GM18951 (cell line): ENCODE results near the gene CDHR3.

Experiments
- POLR2A ChIP-seq: IDR thresholded peaks from 4 replicates; pipeline ENCODE4 v1.6.1; 2011; ENCODE audit warnings: mild to moderate bottlenecking; ENCODE audit not compliant: insufficient read length, insufficient read depth; ENCODE audit errors: extremely low read depth
- in situ Hi-C: fragments of 300-500 bp; cut with MboI; formaldehyde crosslinking; loops from one replicate; pipeline ENCODE4 v1.12.0; 2022; ENCODE audit warnings: low sequenced_read_pairs, mixed read lengths, inconsistent platforms; ENCODE audit not compliant: unreplicated experiment

Gene CDHR3

DNA sequence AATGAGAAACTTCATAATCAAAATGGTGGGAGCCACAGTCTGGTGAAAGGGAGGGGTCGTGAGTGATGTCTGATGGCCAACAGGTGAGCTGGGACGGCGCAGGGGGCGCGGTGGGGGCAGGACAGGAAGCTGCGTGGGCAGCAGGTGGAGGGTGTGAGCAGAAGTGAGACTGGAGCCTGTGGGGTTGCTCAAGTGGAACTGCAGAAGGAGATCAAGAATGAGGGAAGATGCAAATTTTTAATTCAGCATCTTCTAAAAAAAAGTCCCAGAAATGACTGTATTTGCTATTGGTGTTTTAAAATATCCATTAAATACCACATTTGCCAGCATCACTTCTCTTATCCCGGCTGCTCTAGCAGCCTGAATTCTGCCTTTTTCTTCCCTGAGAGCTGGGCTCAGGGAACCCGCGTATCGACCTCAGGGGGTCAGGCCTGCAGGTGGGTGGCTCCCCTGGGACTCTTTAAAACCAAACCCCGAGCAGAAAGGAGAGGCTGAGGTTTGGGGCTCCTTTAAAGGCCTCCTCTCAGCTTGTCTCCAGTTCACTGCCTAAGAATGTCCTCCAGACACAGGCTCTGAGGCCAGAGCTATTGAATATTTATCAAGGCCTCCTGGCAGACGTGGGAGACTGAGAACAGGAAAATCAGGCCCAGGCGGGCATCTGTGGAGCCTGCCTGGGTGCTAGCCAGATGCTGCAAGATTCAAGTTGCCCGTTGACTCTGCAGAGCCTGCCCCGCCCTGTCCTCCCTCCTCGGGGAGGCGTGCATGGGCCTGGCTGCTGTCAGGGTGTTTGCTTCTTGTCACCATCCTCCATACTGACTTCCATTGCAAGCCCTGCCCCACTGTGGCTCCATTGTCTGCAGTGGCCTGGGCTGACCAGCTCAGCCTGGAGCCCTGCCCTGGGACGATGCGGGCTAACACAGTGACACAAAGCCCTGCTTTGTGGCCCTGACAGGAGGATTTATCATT lies 95.2 kb downstream of the CDHR3 start:
- in situ Hi-C loops, result loop anchor here (5.0 kb wide), 1 partner anchor 94 kb away; no protein-coding TSS in a partner anchor
- peak; percentile 53 for TF ChIP-seq POLR2A

DNA sequence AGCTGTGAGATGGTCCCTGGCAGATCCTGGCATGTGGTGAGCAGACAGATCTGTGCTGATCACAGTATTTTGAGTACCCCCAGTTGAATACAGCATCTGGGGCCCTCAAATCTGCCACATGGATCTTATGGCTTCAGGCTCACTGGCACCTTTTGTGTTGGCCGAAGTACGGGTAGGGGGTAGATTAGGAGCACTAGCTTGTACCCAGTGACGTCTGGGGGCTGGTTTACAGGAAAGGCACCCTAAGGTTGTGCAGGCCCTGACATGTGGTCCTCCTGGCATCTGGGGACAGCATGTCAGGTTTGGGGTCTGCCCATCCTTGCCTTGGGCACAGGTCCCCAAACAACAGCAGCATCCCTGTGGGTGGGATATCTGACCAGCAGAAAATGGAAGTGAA lies 95.9 kb downstream of the CDHR3 start:
- in situ Hi-C loops, result loop anchor here (5.0 kb wide), 1 partner anchor 93 kb away; no protein-coding TSS in a partner anchor
- TF ChIP-seq POLR2A, result no peak

DNA sequence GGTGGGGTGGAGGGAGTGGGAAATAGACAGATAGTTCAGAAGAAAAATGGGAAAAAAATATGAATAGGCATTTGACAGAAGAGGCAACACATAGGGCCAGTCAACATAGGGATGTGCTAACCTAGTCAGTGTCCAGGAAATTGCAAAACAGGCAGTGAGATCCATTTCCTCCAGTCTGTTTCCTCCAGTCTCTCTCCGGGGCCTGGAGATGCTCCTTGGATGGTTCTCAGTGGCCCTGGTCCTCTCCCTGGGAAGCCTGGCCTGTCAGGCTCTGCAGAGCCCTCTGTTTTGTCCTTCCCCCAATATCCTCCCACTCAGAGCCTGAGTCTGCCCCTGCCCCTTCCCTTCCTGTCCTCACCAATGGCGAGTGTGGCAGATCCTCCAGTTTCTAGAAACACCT lies 96.5 kb downstream of the CDHR3 start:
- in situ Hi-C loops, result loop anchor here (5.0 kb wide), 1 partner anchor 93 kb away; no protein-coding TSS in a partner anchor
- TF ChIP-seq POLR2A, result no peak

DNA sequence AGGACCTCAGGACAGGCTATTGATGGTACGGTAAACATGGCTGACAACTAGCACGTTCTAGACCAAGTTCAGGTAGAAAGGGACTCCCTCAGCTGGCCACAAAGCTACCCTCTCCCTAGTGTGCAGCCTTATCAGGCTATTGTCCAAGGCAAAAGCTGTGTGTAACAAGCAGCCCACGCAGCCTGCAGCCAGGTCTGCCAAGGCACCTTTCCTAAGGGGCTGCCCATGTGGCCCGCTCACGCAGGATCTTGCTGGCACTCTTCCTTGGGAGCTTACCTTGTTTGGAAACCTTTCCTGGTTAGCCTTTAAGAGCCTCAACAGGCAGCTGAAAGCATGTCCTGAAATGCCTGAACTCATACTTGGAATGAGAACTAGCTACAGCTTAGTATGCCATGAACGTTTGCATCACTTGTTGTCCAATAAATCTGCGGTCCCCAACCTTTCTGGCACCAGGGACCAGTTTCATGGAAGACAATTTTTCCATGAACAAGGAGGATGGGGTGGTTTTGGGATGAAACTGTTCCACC lies 97.4 kb downstream of the CDHR3 start:
- in situ Hi-C loops, result no loop called here
- no peak for TF ChIP-seq POLR2A

DNA sequence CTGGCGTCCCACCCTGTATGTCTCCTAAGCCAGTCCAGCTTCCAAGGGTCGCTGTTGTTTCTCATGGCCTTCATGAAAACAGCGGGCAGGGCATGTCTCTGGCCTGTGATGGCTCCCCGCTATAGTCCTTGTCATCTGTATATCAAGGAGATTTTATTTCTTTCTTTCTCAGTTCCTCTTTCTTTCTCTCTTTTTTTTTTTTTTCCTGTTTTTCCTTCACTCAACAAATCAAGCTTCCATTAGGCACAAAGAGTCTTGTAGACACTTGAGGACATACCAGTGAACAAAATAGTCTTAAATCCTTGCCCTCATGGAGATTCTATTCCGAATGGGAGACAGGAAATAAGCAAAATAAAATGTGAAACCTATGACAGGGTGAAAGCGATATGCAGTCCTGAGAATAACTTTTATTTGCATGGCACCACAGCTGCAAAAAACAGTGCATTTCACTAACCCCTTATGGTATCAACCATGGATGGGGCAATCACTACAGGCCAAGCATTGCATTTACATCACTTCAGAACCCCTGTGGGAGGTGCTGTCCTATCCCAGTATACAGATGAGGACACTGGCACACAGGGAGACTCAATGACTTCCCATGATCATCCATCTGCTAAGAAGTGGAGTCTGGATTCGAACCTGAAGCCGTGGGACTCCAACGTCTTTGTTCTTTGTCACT lies 98.4 kb downstream of the CDHR3 start:
- in situ Hi-C loops, result no loop called here
- no peak for TF ChIP-seq POLR2A

DNA sequence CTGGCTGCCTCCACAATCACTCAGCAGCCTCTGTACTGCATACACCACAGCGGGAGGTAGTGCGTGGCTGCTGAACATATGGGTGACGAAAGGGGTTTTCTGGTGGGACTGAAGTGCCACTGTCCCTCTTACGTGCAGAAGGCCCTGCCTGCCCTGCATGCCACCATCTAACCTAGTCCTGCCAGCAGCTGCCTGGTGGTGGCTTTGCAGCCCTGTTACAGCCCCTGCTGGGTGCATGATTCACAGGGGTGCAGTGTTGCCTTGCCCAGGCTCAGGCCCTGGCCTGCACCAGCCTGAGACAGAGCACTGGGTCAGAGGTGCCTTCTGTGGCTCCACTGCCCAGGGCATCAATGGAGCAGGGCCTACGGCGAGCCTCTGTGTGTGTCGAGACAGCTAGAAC lies 98.9 kb downstream of the CDHR3 start:
- in situ Hi-C loops, result no loop called here
- TF ChIP-seq POLR2A, result no peak

DNA sequence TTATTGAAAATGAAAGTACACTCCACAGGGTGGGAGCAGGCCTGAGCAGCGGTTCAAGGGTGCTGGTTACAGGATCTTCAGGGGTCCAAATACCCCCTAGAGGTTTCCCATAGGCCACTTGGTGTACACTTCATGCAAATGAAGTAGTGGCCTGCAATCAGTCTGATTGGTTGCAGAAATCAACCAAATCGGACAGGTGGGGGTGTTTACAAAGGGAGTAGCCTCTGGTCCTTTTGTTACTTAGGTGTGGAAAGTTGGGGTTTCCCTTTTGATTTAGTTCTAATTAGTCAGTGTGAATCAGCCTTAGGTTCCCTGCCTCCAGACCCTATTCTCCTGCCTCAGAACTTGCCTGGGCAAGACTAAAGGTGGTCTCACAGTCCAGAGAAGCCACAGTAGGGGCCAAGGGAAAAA lies 99.5 kb downstream of the CDHR3 start:
- in situ Hi-C loops, result no loop called here
- TF ChIP-seq POLR2A, result no peak

DNA sequence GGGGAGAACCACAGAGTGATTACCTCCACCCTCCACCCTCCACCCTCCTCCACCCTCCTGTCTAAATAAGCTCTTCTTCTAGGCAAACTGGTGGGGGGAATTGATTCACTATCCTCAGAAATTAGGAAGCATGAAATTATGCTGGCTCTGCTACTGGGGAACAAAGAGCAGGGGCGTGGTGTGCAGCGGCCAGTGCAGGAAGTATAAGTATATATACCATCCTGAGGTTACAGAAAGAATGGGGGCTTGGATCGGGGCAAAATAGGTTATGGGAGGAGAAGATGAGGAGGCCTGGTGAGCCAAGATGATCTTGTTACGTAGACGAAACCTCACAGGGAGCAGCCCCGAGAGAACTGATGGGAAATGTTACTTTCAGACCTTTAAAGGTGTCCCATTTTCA lies 100.0 kb downstream of the CDHR3 start:
- in situ Hi-C loops, result no loop called here
- TF ChIP-seq POLR2A, result no peak

DNA sequence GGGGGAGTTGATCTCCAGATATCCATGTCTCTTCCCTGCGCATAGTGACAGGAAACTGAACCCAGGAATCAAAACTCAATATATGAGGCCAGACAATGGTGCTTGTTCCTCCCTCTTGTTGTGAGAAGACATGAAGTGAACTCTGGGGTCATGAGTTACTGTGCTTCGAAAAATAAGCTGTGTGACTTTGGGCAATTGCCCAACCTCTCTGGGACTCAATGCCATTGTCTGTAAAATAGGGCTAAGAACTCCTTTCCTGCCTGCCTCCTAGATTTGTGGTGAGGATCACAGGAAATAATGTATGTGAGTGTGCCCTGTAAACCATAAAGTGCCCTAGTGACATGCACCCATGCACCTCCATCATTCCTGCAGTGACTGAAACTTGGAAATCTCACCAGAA lies 100.6 kb downstream of the CDHR3 start:
- in situ Hi-C loops, result no loop called here
- TF ChIP-seq POLR2A, result no peak

DNA sequence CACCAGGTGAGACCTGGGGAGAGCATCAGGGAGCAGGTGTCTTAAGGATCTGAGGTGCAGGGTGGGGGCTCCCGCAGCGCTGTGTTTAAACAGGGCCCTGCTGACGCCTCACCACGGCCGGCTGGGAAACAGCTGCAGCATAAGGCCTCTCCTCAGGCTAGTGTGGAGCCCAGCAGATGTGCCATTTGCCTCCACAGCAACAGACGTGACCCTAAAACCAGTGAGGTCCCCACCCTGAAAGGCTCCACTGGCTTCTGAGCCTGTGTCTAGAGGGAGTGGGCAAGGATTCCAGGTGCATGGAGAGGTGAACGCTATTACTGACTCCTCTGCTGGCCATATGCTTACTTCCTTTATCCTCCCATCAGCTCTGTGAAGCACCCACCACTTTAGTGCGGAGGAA lies 101.3 kb downstream of the CDHR3 start:
- in situ Hi-C loops, result no loop called here
- no peak for TF ChIP-seq POLR2A

DNA sequence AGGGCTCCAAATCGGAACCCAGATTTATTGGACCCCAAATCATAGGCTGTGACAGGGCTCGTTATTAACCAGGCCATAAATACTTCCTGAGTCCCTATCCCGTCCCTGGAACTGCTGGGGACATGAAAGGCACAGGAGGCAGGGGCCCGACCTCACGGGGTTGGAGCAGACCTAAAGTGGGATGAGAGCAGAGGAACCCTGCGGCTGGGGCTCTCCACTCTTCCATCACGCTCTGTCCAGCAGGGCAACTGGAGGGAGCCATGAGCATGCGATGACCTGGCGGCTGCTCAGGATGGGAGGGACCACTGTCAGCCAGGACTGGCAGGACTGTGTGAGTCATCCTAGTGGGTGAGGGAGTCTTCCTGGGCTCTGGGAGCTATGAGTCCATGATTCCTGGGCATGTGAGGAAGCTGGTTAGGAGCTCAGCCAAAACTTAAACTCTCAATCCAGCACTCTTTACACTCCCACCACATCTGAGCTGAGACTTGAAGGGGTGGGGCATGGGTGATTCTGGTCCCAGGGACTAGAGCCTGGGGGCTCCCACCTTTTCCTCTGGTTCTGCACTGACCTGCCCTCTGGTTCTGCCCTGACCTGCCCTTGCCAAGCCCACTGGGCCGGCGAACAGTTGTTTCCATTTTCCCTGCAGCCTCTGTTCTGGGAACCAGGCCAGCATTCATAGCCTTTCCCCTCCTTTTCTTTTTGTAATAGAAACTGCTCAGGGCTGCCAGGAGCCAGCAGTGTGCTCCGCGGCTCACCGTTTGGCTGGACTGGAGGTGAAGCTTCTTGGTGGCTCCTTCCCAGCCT lies 101.9 kb downstream of the CDHR3 start:
- no peak for TF ChIP-seq POLR2A
- in situ Hi-C loops, result no loop called here

DNA sequence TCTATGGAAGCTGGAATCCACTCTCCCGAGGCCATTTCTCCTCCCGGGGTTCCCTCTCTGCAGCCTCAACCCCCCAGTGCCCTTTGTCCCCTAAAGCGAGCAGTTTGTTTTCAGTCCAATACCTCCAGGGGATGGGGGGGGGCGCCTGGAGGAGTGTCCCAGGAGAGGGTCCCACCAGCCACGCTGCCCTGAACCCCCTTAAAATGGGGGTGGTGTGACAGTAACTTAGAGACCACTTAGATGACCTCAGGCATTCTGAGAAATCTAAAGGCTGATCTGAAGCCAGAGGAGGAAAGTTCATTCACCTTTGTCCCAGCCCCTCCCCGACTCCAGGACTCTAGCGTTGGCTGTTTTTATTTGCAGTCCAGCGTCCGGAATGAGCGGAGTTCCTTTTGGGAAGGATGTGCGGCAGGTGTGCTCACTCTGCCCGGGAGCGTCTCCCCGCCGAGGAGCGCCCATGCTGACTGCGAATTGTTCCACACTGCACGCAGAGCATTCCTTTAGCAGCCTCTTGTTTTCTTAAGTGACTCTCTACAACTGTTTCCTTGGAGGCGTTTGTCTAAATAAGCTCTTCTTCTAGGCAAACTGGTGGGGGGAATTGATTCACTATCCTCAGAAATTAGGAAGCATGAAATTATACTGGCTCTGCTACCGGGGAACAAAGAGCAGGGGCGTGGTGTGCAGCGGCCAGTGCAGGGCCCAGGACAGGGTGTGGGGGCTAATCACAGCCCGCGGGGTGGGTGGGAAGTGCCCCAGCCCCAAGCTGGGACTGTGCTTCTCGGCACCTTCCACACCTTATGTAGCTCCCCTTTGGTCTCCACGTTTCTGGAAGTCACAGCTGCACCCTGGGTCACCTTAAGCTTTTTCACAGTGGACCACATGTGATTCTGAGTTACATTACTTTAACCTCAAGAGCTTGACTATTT lies 102.8 kb downstream of the CDHR3 start:
- TF ChIP-seq POLR2A, result no peak
- in situ Hi-C loops, result no loop called here
